ENCODE measurements around the gene NUAK2.

Gene NUAK2

DNA sequence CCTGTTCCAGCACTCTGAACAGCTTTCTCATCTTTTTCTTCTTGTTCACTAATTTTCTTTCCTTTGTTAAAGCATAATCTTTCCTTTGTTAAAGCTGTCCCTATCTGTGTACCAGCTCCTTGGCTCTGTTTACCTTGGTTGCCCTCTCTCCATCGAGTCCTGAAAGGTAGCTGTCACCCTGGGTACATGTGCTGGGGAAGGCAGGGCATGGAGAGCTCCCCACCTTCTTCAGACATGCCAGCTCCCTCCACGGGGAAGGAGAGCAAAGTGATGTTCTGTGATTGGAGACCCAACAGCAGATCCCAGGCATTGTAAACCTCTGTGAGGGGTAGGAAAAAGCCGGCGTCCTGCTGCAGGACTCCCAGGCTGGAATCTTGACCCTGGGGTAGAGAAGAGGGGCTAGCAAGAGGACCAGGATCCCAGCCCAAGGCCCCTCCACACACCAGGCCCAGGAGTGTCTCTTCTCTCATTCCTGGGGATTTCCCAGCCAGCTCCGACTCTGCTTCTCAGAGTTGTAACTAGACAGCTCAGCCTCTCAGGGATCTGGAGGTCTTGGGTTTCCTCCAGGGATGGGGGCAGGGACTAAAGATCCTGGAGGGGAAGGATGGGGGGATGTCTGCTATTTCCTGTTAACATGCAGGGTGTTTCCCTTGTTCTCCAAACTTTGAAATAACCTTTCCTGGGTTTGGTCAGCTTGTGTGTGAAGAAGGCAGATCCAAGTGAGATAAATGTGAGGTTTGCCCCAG lies 59.4 kb downstream of the NUAK2 start:
- no peak overlapping the region for H3K4me3 ChIP-seq (replicated peaks; ENCODE audit: low read depth, low read length)

DNA sequence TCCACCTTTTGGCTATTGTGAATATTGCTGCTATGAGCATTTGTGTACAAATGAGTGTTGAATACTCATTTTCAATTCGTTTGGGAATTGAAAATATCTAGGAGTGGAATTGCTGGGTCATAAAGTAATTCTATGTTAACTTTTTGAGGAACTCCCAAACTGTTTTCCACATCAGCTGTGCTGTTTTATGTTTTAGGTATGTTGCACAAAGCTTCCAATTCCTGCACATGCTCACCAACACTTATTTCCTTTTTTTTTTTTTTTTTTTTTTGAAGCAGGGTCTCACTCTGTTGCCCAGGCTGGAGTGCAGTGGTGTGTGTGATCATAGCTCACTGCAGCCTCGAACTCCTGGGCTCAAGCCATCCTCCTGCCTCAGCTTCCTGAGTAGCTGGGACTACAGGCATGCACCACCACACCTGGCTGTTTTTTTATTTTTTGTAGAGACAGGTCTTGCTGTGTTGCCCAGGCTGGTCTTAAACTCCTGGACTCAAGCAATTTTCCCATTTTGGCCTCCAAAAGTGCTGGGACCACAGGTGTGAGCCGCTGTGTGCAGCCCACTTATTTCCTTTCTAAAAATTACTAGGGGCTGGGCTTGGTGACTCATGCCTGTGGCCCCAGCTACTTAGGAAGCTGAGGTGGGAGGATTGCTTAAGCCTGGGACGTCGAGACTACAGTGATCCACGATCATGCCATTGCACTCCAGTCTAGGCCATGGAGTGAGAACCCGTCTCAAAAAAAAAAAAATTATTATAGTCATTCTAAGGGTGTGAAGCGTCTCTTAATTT lies 60.4 kb downstream of the NUAK2 start:
- no peak for DNase-seq (ENCODE audit: extremely low read depth, low read depth)
- TF ChIP-seq, protein P1, sequence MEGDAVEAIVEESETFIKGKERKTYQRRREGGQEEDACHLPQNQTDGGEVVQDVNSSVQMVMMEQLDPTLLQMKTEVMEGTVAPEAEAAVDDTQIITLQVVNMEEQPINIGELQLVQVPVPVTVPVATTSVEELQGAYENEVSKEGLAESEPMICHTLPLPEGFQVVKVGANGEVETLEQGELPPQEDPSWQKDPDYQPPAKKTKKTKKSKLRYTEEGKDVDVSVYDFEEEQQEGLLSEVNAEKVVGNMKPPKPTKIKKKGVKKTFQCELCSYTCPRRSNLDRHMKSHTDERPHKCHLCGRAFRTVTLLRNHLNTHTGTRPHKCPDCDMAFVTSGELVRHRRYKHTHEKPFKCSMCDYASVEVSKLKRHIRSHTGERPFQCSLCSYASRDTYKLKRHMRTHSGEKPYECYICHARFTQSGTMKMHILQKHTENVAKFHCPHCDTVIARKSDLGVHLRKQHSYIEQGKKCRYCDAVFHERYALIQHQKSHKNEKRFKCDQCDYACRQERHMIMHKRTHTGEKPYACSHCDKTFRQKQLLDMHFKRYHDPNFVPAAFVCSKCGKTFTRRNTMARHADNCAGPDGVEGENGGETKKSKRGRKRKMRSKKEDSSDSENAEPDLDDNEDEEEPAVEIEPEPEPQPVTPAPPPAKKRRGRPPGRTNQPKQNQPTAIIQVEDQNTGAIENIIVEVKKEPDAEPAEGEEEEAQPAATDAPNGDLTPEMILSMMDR (IDR thresholded peaks at IDR 0.05; ENCODE audit: low read depth, low read length, missing control alignments), result no peak
- H3K4me3 ChIP-seq (replicated peaks; ENCODE audit: low read depth, low read length), result no peak overlapping the region

More for the DNA sequence above, 59.4 kb downstream of the NUAK2 start:
- TF ChIP-seq, protein P1 (IDR thresholded peaks at IDR 0.05; ENCODE audit: low read depth, low read length, missing control alignments), result no peak
- DNase-seq (ENCODE audit: extremely low read depth, low read depth), result no peak

DNA sequence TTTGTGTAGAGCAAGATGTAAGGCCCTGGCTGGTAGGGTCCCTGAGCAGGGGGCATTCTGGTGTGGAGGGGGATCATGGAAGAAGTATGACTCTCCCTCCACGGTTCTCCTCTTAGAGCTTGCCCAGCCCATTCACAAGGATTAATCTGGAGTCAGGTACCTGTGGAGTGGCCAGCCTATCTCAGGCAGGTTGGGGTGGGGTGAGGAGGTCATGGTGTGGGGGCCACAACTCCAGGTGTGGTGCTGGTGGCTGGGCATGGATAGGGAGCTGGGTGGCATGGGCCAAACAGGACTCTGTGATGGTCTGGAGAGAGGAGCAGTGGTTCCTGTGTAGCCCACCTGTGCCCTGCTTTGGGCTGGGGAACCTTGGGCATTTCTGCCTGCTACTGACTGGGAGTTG lies 61.5 kb downstream of the NUAK2 start:
- H3K4me3 ChIP-seq (replicated peaks; ENCODE audit: low read depth, low read length), result no peak overlapping the region
- no peak for DNase-seq (ENCODE audit: extremely low read depth, low read depth)
- TF ChIP-seq, protein P1 (IDR thresholded peaks at IDR 0.05; ENCODE audit: low read depth, low read length, missing control alignments), result no peak

DNA sequence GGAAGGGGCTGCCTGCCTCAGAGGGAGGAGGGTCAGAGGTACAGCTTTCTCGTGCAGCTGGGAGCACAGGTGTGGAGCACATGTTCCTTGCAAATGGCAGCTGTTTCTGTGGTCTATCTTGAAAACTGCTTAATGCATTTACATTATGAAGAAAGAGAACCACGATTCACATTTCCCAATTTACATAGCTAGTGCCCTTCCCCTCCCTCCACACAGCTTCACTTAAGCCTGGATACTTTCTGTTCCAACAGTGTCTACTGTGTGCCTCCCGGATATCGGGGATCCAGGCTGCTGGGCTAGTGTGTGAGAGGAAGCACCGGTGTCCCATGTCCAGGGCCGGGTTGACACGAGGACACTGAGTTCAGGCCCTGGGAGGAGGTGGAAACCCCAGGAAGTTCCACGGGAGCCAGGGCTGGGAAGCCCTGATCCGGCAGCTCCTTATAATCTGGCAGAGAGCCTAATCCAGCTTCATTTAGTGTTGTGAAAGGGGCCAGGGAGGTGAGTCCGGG lies 62.2 kb downstream of the NUAK2 start:
- TF ChIP-seq, protein P1 (IDR thresholded peaks at IDR 0.05; ENCODE audit: low read depth, low read length, missing control alignments), result no peak

DNA sequence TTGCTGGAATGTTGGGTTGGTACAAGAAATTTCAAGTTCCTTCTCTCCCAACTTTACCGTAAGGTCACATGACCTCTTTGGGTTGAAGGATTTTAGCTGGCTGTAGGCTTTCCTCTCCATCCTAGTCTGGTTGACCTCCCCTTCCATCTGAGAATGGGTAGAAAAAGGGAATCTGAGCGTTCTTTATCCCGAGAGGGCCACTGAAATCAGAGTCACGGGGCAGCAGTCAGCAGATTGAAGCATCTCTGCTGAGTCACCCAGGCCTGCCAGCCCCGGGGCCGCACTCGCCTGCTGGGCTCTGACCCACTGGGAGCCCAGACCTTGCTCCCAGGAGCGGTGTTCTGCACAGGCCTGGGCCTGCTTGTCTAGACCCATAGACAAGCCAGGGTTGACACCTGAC lies 62.8 kb downstream of the NUAK2 start:
- TF ChIP-seq, protein P1 (IDR thresholded peaks at IDR 0.05; ENCODE audit: low read depth, low read length, missing control alignments), result no peak
- DNase-seq (ENCODE audit: extremely low read depth, low read depth), result no peak
- H3K4me3 ChIP-seq (replicated peaks; ENCODE audit: low read depth, low read length), result no peak overlapping the region

More for the DNA sequence above, 62.2 kb downstream of the NUAK2 start:
- peak; percentile 55 for DNase-seq (ENCODE audit: extremely low read depth, low read depth)
- H3K4me3 ChIP-seq (replicated peaks; ENCODE audit: low read depth, low read length), result no peak overlapping the region

DNA sequence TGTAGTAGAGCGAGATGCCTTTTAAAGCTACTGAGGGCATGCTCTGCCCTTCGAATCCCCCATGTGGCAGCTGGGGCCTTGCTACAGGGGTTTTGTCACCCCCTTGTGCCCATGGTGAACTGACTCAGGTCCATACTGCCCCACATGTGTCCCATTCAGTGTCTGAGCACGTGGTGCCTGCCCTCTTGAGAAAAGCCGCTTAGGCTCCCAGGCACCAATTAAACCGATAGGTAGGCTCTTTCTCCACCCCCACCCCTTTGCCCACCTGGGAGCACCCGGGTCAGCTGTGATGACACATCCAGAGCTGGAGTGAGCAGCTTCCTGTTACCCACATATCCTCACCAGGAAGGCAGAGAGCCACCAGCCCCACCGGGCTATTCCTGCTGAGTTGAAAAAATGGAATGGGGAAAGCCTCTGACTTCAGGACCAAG lies 63.3 kb downstream of the NUAK2 start:
- no peak for DNase-seq (ENCODE audit: extremely low read depth, low read depth)
- TF ChIP-seq, protein P1 (IDR thresholded peaks at IDR 0.05; ENCODE audit: low read depth, low read length, missing control alignments), result no peak
- no peak overlapping the region for H3K4me3 ChIP-seq (replicated peaks; ENCODE audit: low read depth, low read length)

Measured in HFF-Myc (cell line).